GM21723 (cell line): Measurements from ENCODE around the gene ERC2.
"Not testable (repeated sequence)": the region's sequence is repeated elsewhere in the genome, so short reads cannot be mapped to it uniquely, and the experiment has no call there.

Experiments
- ATAC-seq: cut with Tn5 transposase; IDR thresholded peaks from one replicate; pipeline ENCODE4 v1.9.1; 2021; ENCODE audit warnings: mild to moderate bottlenecking, moderate library complexity; ENCODE audit not compliant: unreplicated experiment

The ERC2 gene

DNA sequence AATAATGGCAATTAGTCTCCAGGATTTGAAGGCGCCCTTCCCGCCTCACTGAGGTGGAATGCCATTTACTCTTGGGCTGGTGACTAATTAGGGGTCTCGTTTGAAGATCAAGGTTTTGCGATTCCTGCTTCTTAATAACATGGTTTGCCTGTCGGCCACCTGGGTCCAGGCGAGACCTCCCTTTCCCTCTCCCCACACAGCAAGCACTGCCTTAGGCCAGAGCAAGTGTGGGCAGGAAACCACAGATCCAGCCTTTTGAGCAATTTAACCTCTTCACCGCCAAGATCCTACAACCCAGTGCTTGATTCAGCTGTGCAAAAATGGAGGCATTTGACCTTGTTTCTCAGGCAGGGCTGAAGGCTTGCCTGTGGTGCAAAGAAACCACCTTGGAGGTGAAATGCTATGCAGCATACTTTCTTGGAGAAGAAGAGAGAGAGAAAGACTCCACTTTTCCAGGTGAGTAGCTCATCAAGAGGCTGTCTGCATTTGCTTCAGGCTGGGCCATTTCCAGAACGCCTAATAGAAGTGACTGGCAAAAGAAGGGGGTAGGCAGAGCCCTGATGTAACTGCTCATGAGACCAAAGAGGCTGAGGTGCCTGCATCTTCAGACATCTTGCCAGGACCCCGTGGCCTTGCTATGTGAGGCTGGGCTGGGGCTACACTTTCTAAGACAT lies 947.1 kb downstream of the ERC2 start:
- ATAC-seq = no peak

DNA sequence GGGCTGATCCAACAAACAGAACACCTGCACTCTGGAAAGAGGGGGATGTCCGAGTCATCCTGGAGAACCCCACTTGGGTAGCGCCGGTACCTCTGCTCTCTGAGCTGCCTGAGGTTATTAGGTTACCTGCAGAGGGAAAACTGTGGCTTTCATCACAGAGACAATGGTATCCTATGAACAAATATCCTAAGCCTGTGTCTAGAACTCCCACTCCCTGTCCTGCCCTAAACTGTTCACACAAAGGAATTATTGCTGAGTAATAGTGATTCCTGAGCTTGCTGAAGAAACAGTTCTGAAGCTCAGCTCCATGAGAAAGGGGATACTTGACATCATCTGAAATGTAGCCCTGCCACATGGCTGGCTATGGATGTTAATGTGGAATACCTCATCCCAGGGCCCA lies 949.2 kb downstream of the ERC2 start:
- no peak for ATAC-seq

GRCh38 chr3:55518451-55518850 lies 949.8 kb downstream of the ERC2 start:
- no peak for ATAC-seq

DNA sequence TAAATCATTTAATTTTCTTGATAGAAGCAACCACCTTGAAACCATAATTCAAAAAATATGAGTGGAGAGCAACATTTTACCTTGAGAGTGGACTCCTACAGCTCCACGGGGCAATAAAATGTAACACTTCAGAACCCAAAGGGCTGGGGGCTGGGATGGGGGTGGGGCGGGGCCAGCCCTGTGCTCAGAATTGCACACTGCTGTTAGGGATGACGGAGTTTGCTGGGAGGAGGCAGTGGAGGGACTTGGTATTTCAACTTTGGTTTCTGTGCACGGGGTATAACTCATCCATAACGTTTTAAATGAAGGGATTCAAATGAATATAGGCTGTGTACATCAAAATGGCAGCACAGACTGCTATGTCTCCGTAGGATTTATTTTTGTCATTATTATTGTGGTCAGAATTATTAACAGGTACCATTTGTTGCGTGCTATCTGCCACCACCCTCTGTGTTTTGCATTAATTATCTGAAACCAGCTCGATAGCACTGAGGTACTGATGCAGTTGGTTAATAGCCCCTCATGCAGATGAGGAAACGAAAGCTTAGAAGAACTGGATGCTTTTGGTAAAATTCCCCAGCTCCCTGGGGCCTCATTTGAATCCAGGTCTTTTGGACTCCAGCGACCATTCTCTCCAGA lies 951.8 kb downstream of the ERC2 start:
- no peak for ATAC-seq

- no peak for ATAC-seq
Observed at GRCh38 chr3:55515550-55516246, 952.6 kb downstream of the ERC2 start.

DNA sequence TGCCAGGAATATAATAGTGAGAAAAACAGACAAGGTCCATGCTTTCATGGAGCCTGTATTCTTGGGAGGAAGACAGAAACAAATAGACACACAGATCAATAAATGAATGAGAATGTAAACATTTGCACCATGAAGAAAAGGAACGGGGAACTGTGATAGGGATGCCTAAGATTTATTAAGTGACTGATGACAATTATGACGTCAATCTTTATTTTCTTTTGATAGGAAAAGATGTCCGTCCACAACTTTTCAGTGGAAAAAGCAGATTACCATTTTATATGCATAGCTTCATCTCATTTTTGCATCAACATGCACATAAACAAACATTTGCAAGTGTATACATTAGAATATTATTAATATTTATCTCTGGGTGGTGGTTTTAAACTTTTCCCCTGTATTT lies 953.3 kb downstream of the ERC2 start:
- no peak for ATAC-seq

- no peak for ATAC-seq
Observed at GRCh38 chr3:55512571-55513343, 955.5 kb downstream of the ERC2 start.

DNA sequence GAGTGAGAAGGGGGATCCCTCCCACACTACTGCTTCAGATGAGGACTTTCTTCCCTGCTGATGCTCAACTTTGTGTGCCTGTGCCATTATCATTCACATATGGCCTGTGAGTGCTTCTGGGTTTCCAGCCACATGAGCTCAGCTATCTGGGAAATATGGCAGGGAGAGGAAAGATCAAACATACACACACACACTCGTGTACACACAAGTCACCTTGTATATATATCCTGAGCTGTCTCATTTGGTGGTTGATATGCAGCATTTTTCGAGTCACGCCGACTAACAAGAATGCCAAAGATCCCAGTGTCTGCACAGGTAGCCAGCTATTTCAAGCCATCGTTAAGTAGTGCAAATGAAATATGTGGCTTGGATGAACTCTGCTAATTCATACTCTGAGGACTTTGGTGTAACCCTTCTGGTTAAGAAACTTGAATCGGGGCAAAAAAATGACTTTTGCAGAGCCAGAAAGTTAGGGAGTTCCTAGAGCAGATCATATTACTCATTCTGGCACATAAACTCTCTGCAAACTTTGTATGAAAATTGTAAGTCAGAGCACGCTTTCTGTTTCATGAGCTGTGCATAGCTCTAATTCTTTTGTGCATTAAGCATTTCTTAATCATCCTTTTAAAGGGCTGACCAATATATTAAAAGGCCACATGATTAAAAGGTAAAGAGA lies 956.2 kb downstream of the ERC2 start:
- ATAC-seq = no peak

DNA sequence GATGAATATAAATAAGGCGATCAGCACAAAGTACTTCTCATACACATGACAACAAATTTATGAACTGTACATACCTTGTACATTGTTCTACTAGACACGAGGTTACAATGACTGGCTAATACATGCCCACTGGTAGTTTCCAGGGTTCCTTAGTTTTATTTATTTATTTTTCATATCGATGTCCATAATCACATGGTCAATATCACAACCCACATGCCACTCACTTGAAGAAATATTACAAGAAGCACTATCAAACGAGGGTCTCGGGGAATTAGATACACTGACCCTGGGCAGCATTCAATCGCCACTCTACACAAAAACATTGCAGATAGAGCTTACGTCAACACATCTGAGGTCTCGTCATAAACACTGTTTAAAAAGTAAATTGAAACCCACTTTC lies 959.9 kb downstream of the ERC2 start:
- ATAC-seq = no peak

- no peak for ATAC-seq
Observed at GRCh38 chr3:55507808-55508207, 960.5 kb downstream of the ERC2 start.

DNA sequence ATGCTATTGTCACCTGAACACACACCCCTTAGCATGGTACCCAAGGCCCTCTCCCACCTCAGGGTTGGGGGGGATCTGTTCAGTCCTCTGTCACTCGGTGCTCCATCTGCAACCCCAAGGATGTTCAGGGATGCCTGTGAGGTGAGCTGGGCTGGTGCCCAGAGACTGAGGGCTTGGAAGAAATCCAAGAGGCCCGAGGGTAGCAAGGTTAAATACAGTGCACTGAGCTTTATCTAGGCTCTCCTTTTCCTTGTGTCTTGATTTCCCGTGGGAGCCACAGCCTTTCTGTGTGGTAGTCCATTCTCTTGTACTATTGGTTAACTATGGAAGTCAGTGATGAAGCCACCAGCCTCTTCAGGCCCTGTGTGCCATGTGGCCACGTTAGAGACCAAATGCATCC lies 962.5 kb downstream of the ERC2 start:
- no peak for ATAC-seq

GRCh38 chr3:55505102-55505501 lies 963.2 kb downstream of the ERC2 start:
- ATAC-seq = not testable (repeated sequence)

DNA sequence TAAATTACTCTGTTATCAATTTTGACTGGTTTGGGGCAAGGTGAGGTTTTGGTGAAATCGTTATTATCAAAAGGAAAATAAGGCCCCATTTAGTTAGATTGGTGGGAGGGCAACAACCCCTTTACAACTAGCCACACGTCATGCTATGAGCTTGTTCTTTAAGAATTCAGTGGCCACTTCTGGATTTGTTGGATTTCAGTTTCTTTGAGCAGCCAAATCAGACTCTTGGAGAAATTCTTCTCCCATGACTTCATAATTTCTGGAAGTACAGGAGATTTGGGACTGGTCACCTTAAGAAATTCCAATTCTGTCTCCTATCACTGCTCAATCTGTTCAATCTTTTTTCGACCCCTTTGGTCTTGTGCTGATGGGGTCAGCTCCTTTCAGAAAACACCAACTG lies 966.4 kb downstream of the ERC2 start:
- no peak for ATAC-seq

- no peak for ATAC-seq
Observed at GRCh38 chr3:55500555-55501330, 967.5 kb downstream of the ERC2 start.

DNA sequence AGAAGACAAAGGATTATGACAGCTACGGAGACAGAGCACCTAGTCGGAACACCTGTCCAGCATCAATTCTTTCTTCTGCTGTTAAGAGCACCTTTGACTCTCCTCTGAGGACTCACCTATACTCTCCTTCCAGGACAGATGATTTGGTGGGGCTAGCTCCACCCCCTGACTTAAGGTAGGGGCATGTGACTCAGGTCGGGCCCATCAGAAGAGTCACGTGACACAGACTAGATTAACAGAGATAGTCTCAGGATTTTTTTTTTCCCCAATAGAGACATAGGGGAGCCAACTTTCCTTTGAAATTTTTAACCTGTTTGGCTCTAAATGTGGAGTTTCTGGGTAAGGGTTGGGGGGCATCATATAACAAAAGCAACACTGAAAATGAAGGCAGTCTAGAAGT lies 969.7 kb downstream of the ERC2 start:
- ATAC-seq = no peak

- ATAC-seq = no peak
Observed at GRCh38 chr3:55497250-55497649, 971.0 kb downstream of the ERC2 start.

DNA sequence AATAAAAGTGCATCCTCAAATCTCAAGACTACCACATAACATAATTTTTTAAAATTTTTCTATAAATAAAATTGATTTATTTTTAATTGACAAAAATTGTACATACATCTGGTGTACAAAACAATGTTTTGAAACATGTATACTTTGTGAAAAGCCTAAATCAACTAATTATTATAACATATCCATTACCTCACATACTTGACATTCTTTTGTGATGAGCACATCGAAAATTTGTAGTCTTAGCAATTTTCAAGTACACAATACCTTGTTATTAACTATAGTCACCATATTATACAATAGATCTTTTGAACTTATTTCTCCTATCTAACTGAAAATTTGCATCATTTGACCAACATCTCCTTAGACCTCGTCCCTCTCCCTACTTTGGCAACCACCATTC lies 973.3 kb downstream of the ERC2 start:
- ATAC-seq = no peak

DNA sequence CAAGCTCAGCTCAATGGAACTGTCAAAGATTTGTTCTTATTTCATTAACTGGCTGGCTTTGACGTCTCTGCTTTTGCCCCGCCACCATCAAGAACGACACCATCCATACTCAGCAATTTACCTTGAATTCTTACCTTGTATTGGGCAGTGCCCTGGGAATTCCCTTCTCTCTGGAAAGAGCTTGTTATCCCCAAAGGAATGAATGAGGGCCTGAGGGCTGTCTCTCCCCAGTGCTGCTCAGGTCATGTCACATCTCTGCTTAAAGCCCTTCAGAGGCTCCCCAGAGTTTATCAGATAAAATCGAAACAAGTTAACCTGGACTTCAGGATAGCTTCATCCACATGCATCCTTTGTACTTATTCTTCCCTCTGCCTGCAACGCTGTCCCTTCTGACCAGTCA lies 975.3 kb downstream of the ERC2 start:
- no peak for ATAC-seq

DNA sequence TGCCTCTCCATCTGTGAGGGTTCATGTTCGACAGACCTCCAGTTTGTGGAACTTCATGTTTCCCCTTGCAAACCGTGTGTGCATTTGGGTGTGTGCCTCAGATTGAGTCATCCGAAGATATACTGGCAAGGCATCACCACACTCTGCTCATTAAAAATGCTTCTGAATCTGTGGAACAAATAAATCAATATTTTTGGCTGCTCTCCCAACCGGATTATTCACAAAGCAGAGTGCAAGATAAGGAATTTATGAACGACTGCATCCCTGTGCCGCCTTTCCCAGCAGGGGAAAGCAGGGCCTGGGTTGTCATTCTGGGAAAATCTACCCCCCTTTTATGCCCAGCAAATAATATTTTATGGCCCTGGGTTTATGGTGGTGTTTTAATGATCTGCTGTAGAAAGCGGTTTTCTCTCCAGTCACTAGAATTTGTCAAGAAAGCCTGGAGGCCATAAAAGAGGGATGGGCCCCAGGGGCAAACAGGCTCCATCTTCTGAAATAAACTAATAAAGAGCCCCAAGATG lies 976.9 kb downstream of the ERC2 start:
- ATAC-seq = no peak
